SK-N-SH treated with all-trans-retinoic acid at 6 μM for 48 hours (cell line): ENCODE results near the gene TMEM245.

Experiments
- ATAC-seq: fragments of 200-7000 bp; cut with Tn5 transposase; 3 replicates; pipeline ENCODE4 v1.9.1; 2020; ENCODE audit warnings: mild to moderate bottlenecking, moderate library complexity
- ARNTL ChIP-seq: fragments of 450-650 bp; formaldehyde crosslinking; IDR thresholded peaks from 2 replicates; pipeline ENCODE4 v1.5.0; 2020; ENCODE audit warnings: low read depth, mild to moderate bottlenecking, moderate library complexity, borderline replicate concordance
- BACH2 ChIP-seq: fragments of 250-450 bp; sonication (Bioruptor Pico); IDR thresholded peaks from 2 replicates; pipeline ENCODE4 v1.9.0; 2021; ENCODE audit warnings: mild to moderate bottlenecking, borderline replicate concordance
- CSDC2 ChIP-seq: fragments of 250-450 bp; sonication (Bioruptor Pico); IDR thresholded peaks from 2 replicates; pipeline ENCODE4 v1.5.0; 2020; ENCODE audit warnings: mild to moderate bottlenecking, moderate library complexity
- CSRNP3 ChIP-seq: fragments of 250-450 bp; sonication (Bioruptor Pico); IDR thresholded peaks from 2 replicates; pipeline ENCODE4 v1.5.1; 2021; ENCODE audit warnings: mild to moderate bottlenecking, moderate library complexity
- GLIS3 ChIP-seq: fragments of 250-450 bp; sonication (Bioruptor Pico); IDR thresholded peaks from 2 replicates; pipeline ENCODE4 v1.5.0; 2020; ENCODE audit warnings: mild to moderate bottlenecking, moderate library complexity
- ISL1 ChIP-seq: fragments of 250-450 bp; sonication (Bioruptor Pico); IDR thresholded peaks from 2 replicates; pipeline ENCODE4 v2.1.2; 2022; ENCODE audit warnings: mild to moderate bottlenecking, moderate library complexity
- OSR1 ChIP-seq: fragments of 250-450 bp; sonication (Bioruptor Pico); IDR thresholded peaks from 2 replicates; pipeline ENCODE4 v1.8.0; 2022; ENCODE audit warnings: moderate library complexity, mild to moderate bottlenecking, inconsistent platforms
- RARB ChIP-seq: fragments of 250-450 bp; sonication (Bioruptor Pico); IDR thresholded peaks from 2 replicates; pipeline ENCODE4 v1.8.0; 2021; ENCODE audit warnings: mild to moderate bottlenecking, moderate library complexity
- SNAI2 ChIP-seq: fragments of 250-450 bp; sonication (Bioruptor Pico); IDR thresholded peaks from 2 replicates; pipeline ENCODE4 v1.5.0; 2020; ENCODE audit warnings: mild to moderate bottlenecking, moderate library complexity
- TCF4 ChIP-seq: fragments of 250-450 bp; sonication (Bioruptor Pico); IDR thresholded peaks from 2 replicates; pipeline ENCODE4 v1.8.0; 2021; ENCODE audit warnings: mild to moderate bottlenecking, moderate library complexity, borderline replicate concordance
- TOX ChIP-seq: fragments of 250-450 bp; sonication (Bioruptor Pico); IDR thresholded peaks from 2 replicates; pipeline ENCODE4 v1.8.0; 2021; ENCODE audit warnings: mild to moderate bottlenecking, moderate library complexity, borderline replicate concordance
- TSHZ2 ChIP-seq: fragments of 250-450 bp; sonication (Bioruptor Pico); IDR thresholded peaks from 2 replicates; pipeline ENCODE4 v1.5.0; 2020; ENCODE audit warnings: mild to moderate bottlenecking, moderate library complexity
- ZC3H10 ChIP-seq: fragments of 250-450 bp; sonication (Bioruptor Pico); IDR thresholded peaks from 2 replicates; pipeline ENCODE4 v1.5.1; 2021; ENCODE audit warnings: mild to moderate bottlenecking, moderate library complexity
- ZFP3 ChIP-seq: fragments of 250-450 bp; sonication (Bioruptor Pico); IDR thresholded peaks from 2 replicates; pipeline ENCODE4 v1.5.0; 2020; ENCODE audit warnings: mild to moderate bottlenecking, moderate library complexity
- ZNF70 ChIP-seq: fragments of 450-650 bp; formaldehyde crosslinking; IDR thresholded peaks from 2 replicates; pipeline ENCODE4 v1.5.0; 2020; ENCODE audit warnings: mild to moderate bottlenecking, moderate library complexity
- TF ChIP-seq, protein P1 (sequence below): fragments of 250-450 bp; sonication (Bioruptor Pico); IDR thresholded peaks from 2 replicates; pipeline ENCODE4 v1.8.0; 2021; ENCODE audit warnings: low read depth, mild to moderate bottlenecking, moderate library complexity, borderline replicate concordance

Gene TMEM245

GRCh38 chr9:109031241-109031640, 88.5 kb downstream of the TMEM245 start:
- ATAC-seq: no peak
- TF ChIP-seq RARB (CRISPR knock-in tag) (no peak), BACH2 (no peak)

- TF ChIP-seq, protein P1, sequence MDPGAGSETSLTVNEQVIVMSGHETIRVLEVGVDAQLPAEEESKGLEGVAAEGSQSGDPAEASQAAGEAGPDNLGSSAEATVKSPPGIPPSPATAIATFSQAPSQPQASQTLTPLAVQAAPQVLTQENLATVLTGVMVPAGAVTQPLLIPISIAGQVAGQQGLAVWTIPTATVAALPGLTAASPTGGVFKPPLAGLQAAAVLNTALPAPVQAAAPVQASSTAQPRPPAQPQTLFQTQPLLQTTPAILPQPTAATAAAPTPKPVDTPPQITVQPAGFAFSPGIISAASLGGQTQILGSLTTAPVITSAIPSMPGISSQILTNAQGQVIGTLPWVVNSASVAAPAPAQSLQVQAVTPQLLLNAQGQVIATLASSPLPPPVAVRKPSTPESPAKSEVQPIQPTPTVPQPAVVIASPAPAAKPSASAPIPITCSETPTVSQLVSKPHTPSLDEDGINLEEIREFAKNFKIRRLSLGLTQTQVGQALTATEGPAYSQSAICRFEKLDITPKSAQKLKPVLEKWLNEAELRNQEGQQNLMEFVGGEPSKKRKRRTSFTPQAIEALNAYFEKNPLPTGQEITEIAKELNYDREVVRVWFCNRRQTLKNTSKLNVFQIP (CRISPR knock-in tag): no peak
- no peak for TF ChIP-seq TCF4 (CRISPR knock-in tag)
- TF ChIP-seq ISL1 (CRISPR knock-in tag): no peak
- no peak for TF ChIP-seq TOX (CRISPR knock-in tag)
- no peak for TF ChIP-seq OSR1
- TF ChIP-seq ZC3H10 (CRISPR knock-in tag): no peak
- TF ChIP-seq, all 23 proteins: peak for 0
- ATAC-seq: no peak
These were observed 89.3 kb downstream of the TMEM245 start for GRCh38 chr9:109030426-109030825.

GRCh38 chr9:109028457-109028856, 91.3 kb downstream of the TMEM245 start:
- ATAC-seq: no peak
- TF ChIP-seq TSHZ2: no peak
- no peak for TF ChIP-seq TCF4 (CRISPR knock-in tag)
- TF ChIP-seq, protein P1 (CRISPR knock-in tag): no peak
- TF ChIP-seq ARNTL (CRISPR knock-in tag): no peak
- TF ChIP-seq ISL1 (CRISPR knock-in tag): no peak
- TF ChIP-seq SNAI2 (CRISPR knock-in tag): no peak
- TF ChIP-seq ZNF70 (CRISPR knock-in tag): no peak

DNA sequence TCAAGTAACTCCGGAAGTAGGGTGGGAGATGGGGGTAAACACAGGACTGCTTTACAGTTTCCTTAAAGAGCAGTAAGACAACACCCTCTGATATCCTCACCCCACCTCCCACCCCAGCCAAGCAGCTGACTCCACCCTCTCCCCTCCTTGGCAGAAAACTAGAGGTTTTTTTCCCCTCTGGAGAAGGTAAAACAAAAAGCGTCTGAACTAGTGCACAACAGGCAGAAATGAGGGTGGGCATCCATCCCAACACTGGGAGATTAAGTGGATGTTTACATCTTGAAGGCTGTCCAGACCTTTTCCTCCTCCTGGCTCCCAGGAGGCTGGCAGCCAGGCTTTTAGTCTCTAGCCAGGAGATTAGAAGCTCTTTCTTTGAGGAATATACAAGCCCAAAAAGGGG, 92.6 kb downstream of the TMEM245 start:
- no peak for ATAC-seq
- TF ChIP-seq ZFP3 (CRISPR knock-in tag) (no peak), OSR1 (no peak)
- TF ChIP-seq, all 23 proteins: peak for 0

- TF ChIP-seq RARB (CRISPR knock-in tag) (no peak), ARNTL (CRISPR knock-in tag) (no peak), CSRNP3 (CRISPR knock-in tag) (no peak), GLIS3 (CRISPR knock-in tag) (no peak), ISL1 (CRISPR knock-in tag) (no peak), SNAI2 (CRISPR knock-in tag) (no peak), CSDC2 (no peak), ZNF70 (CRISPR knock-in tag) (no peak)
- no peak for ATAC-seq
These were observed 93.4 kb downstream of the TMEM245 start for GRCh38 chr9:109026306-109026705.

- no peak for ATAC-seq
These were observed 96.9 kb downstream of the TMEM245 start for GRCh38 chr9:109022873-109023272.

More at GRCh38 chr9:109022873-109023272, 96.9 kb downstream of the TMEM245 start:
- TF ChIP-seq ZC3H10 (CRISPR knock-in tag) (no peak), GLIS3 (CRISPR knock-in tag) (no peak), OSR1 (no peak)
